ENCODE results near the gene NR2C2AP.

- TF ChIP-seq CTCF (IDR thresholded peaks at IDR 0.05; ENCODE audit: low read length): no peak
- no peak for TF ChIP-seq EZH2 (IDR thresholded peaks at IDR 0.05; ENCODE audit: borderline replicate concordance, low read length)
Observed at GRCh38 chr19:19171821-19172532, 31.2 kb downstream of the NR2C2AP start.
